ENCODE data around the gene ST8SIA6.

DNA sequence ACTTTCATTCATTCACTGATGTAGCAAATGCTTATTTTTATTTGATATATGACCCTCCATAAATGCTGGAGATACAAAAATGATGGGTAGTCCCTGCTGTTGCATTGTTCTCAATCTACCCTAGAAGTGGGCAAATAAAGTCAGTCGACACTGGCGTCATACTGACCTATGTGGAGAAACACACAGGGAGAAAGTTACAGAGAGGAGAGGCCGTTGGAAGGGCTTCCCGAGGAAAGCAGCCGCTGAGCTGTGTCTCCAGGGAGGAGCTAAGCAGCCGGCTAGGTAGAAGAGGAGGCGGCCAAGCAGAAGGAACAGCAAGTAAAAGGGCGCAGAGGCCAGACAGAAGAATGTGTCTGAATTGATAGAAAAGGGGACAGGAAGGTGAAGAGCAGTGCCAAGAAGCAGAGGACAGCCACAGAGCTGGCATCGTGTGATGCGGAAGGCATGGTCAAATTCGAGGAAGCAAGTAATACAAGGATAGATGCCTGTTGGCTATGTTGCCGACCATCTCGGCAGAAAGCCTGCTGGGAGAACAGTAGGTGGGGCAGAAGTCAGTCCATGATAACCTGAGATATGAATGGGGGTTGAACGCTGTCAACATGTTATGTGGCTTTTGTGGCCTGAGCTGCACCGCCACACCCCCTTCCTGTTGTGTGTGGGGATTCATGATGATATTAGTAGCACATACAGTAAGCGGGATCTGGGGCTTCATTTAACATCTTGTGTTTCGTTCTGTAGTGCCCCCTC is 25.9 kb downstream of the ST8SIA6 start:
- no peak for TF ChIP-seq CREB1 (IDR thresholded peaks at IDR 0.05; ENCODE audit: low read depth)
- TF ChIP-seq, protein P1, sequence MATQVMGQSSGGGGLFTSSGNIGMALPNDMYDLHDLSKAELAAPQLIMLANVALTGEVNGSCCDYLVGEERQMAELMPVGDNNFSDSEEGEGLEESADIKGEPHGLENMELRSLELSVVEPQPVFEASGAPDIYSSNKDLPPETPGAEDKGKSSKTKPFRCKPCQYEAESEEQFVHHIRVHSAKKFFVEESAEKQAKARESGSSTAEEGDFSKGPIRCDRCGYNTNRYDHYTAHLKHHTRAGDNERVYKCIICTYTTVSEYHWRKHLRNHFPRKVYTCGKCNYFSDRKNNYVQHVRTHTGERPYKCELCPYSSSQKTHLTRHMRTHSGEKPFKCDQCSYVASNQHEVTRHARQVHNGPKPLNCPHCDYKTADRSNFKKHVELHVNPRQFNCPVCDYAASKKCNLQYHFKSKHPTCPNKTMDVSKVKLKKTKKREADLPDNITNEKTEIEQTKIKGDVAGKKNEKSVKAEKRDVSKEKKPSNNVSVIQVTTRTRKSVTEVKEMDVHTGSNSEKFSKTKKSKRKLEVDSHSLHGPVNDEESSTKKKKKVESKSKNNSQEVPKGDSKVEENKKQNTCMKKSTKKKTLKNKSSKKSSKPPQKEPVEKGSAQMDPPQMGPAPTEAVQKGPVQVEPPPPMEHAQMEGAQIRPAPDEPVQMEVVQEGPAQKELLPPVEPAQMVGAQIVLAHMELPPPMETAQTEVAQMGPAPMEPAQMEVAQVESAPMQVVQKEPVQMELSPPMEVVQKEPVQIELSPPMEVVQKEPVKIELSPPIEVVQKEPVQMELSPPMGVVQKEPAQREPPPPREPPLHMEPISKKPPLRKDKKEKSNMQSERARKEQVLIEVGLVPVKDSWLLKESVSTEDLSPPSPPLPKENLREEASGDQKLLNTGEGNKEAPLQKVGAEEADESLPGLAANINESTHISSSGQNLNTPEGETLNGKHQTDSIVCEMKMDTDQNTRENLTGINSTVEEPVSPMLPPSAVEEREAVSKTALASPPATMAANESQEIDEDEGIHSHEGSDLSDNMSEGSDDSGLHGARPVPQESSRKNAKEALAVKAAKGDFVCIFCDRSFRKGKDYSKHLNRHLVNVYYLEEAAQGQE (IDR thresholded peaks at IDR 0.05; ENCODE audit: low read depth), result no peak
- no peak for TF ChIP-seq YY1 (IDR thresholded peaks at IDR 0.05; ENCODE audit: low read depth)
- no peak for TF ChIP-seq EP300 (IDR thresholded peaks at IDR 0.05; ENCODE audit: borderline replicate concordance)
- TF ChIP-seq TEAD4 (IDR thresholded peaks at IDR 0.05), result no peak
- no peak for TF ChIP-seq EGR1 (IDR thresholded peaks at IDR 0.05)
- no peak for TF ChIP-seq RAD21 (IDR thresholded peaks at IDR 0.05; ENCODE audit: low read depth)
- TF ChIP-seq CEBPB (IDR thresholded peaks at IDR 0.05), result no peak
- TF ChIP-seq, protein P2, sequence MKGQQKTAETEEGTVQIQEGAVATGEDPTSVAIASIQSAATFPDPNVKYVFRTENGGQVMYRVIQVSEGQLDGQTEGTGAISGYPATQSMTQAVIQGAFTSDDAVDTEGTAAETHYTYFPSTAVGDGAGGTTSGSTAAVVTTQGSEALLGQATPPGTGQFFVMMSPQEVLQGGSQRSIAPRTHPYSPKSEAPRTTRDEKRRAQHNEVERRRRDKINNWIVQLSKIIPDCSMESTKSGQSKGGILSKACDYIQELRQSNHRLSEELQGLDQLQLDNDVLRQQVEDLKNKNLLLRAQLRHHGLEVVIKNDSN (IDR thresholded peaks at IDR 0.05), result no peak
- TF ChIP-seq FOXM1 (IDR thresholded peaks at IDR 0.05; ENCODE audit: borderline replicate concordance, low read depth), result no peak
- TF ChIP-seq TCF12 (IDR thresholded peaks at IDR 0.05; ENCODE audit: low read depth), result no peak
- TF ChIP-seq, protein P3, sequence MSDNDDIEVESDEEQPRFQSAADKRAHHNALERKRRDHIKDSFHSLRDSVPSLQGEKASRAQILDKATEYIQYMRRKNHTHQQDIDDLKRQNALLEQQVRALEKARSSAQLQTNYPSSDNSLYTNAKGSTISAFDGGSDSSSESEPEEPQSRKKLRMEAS (IDR thresholded peaks at IDR 0.05), result no peak
- no peak for TF ChIP-seq NFIC (IDR thresholded peaks at IDR 0.05)
- TF ChIP-seq TAF1 (IDR thresholded peaks at IDR 0.05; ENCODE audit: low read depth), result no peak
